Uterus (tissue), 2 donors: ENCODE measurements around the gene MYO1G.

Experiments
- CTCF ChIP-seq, 4 experiments: fragments of 200-600 bp in 2 of 4; fragments of 450-650 bp in 2 of 4; sonication (generic) in 2 of 4; IDR thresholded peaks; one replicate each; pipeline ENCODE4 v1.5.1; 2016 to 2019; ENCODE audit warnings: antibody characterized with exemption in 4 of 4, mild to moderate bottlenecking in 2 of 4, moderate library complexity in 1 of 4
- POLR2A ChIP-seq, 2 donors: fragments of 450-650 bp; IDR thresholded peaks; one replicate each; pipeline ENCODE4 v1.6.1; 2016; ENCODE audit warnings: antibody characterized with exemption in 2 of 2, mild to moderate bottlenecking in 1 of 2, moderate library complexity in 1 of 2

DNA sequence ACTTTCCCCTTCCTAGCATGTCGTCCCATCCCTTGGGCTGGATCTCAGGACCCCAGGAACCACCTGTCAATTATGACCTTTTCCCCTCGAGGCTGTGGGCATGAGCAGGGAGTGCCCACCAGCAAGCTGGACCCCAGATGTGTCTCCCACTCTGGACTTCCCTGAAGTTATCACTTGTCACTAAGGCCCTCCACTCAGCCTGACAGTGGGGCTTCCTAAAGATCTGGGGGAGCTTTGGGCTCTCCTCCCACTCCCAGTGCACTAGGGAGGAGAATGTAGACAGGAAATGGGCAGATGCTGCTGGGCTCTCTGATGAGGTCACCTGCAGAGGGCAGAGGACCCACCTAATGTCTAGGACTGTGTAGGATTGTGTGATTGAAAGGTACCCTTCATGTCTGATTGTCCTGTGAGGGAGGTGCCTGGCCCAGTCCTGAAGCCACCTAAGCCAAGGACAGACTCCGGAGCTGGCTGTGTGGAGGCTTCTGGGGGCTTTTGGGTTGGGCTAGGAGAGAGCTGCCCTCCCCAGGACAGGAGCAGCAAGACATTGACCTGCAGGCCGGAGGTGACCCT lies 18.7 kb downstream of the MYO1G start:
- no peak for TF ChIP-seq POLR2A (IDR thresholded peaks at IDR 0.05)
- TF ChIP-seq CTCF (IDR thresholded peaks at IDR 0.05): no peak
